GM19238 (cell line): ENCODE data around the gene CLCN4.

Experiments used
- DNase-seq: peaks from one replicate; pipeline ENCODE4 v3.0.0; 2011; ENCODE audit warnings: low spot score; ENCODE audit not compliant: insufficient read length

CLCN4 gene

DNA sequence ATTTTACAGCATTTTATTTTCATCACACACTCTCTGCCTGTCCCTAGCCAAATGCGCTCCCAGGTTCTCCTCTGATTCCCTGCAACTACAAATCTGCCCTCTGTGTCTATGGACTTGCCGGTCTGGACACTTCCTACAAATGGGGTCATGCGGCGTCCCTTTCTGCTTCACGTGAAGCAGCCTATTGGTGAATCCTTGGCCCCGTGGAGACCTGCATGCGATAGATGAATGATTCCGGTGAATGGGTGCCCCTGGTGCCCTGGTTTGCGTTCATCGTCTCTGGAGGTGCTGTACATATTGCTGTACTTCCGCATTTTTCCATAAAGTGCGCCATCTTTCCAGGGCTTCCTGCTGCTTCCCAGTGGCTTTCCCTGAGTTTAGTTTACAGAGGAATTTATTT lies 27.5 kb upstream of the CLCN4 start:
- no peak for DNase-seq

DNA sequence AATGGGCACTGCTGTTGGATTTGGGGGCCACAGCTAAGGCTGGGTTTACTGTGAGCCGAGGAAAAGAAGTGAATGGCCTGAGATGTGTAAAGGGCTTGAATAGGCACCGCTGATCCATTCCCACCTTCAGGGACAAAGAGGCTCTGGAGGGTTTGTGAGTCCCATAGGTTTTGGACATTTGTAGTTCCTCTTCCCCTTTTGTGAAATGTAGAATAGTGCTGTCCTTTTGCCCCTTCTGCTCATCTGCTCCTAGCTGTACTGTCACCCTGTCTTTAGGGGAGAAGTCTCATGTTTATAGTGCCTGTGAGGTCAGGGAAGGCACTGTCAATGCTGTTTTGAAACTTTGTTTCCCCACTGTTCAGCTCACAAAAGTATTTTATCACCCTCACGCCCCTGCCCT lies 26.4 kb upstream of the CLCN4 start:
- DNase-seq = no peak

DNA sequence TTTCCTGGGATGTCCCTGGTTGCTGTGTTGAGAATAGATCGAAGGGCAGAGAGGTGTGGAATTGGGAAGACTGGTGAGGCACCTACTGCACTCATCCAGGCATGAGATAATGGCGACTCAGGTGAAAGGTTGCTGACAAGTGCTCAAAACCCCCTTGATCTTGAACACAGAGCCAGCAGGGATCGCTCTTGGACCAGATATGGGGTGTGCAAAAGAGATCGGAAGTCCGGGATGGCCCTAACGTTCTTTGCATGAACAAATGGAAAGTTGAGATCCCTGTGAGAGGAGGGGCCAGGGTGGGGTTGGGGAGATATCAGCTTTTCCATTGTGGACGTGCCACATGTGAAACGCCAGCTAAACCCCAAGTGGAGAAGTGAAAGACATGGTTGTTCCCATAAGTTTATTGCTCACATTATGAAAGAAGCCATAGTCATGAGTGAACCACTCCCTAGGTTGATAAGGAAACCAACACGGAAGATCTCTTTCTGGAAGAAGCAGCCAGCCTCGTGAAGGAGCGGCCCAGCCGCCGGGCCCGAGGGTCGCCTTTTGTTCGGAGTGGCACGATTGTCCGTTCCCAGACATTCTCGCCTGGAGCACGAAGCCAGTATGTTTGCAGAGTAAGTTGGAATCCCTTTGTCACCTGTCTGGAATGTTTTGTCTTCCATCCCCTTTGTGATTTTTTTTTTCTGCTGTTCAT lies 22.6 kb upstream of the CLCN4 start:
- no peak for DNase-seq

DNA sequence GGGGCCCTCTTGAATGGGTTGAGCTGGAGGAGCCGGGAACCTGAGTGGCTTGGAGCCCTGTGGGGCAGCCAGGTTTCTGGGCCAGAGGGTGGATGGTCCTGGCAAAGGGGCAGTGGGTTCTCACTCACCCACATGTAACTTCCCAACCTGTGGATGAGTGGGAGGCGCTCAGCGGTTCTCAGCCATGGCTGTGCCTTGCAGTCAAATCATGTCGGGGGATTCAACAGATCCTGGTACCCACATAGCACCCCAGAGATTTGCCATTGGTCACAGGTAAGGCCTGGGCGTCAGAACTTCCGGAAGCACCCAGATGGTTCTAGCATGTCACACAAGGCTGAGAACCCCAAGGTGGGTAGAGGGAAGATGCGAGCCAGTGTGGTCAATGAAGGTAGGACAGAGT lies 21.9 kb upstream of the CLCN4 start:
- DNase-seq = no peak

DNA sequence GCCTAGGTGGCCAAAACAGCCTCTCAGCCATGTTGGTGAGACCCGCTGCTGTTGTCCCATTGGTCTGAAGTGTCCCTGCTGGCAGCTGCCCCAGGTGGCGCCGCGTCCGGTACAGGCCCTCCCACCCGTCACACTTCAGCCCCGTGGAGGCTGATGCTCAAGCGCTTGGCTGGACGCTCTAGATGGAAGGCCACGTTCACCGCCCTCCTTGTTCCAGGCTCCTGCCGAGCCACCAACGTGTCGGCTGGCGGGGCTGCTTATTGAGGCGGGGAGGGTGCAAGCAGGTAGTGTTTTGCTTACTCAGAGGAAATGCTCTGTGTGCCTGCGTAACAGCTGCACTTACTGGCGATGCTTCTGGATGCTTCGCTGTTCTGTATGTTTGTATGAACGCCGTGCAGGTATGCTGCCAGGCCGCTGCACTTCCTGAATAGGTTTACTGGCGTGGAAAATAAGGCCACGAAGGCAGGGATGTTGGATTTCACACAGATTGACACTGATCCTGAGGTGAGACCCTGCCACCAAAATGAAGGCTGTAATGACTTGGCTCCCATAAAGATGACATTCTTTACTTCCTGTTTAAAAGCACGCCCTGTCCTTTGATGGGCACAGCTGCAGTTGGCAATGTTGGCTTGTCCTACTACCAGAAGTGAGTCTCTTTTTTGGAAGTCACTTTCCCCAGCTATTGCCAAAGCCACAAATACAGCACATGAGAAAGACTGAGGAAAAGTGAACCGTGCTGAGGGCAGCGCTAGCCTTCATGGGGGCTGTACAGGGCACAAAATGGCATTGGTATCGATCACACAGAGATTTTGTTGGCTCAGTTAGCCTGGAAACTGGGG lies 21.0 kb upstream of the CLCN4 start:
- DNase-seq = no peak

DNA sequence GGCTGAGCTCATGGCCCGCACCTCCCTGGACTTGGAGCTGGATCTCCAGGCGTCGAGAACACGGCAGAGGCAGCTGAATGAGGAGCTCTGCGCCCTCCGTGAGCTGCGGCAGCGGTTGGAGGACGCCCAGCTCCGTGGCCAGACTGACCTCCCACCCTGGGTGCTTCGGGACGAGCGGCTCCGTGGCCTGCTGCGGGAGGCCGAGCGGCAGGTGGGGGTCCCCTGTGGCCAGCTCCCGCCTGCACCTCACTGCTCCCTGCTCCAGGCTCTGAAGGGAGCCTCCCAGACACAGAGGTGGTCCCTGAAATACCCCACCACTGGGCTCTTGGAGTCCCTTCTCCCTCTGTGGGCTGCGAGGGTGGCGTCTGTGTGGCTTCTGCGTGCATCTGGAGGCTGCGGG lies 18.0 kb upstream of the CLCN4 start:
- no peak for DNase-seq

DNA sequence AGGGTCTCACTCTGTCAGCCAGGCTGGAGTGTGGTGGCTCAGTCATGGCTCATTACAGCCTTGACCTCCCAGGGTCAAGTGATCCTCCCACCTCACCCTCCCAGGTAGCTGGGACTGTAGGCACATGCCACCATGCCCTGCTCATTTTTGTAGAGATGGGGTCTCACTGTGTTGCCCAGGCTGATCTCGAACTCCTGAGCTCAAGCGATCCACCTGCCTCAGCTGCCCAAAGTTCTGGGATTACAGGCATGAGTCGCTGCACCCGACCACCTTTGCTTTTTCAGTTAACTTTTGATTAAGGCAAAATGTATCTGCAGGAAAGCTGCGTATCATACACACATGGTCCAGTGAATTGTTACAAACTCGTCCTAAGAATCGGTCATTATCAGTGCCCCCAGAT lies 16.5 kb upstream of the CLCN4 start:
- DNase-seq = no peak

DNA sequence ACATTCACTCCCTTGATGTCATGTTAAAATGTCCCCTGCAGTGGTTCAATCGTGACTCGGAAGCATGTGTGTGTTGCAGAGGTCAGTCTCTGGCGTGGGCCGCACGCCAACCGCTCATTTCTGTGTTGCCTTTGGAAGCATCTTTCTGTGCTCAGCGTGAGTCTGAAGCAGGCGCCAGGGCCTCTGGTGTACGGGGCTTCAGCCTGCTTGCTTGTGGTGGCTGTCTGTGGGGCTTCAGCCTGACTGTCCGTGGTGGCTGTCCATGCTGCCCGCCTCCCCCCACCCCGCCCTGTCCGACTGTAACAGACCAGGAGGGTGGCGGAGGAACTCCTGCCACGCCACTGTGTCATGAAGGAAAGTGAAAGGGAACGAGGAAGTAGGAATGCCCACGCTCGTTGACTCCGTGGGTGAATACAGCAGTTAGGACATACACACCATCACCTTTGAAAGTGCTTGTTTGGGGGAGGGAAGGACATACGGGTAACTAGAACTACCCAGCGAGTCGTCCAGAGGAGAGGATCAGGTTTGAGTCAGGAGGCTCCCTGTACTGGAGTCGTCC lies 14.7 kb upstream of the CLCN4 start:
- DNase-seq = no peak

DNA sequence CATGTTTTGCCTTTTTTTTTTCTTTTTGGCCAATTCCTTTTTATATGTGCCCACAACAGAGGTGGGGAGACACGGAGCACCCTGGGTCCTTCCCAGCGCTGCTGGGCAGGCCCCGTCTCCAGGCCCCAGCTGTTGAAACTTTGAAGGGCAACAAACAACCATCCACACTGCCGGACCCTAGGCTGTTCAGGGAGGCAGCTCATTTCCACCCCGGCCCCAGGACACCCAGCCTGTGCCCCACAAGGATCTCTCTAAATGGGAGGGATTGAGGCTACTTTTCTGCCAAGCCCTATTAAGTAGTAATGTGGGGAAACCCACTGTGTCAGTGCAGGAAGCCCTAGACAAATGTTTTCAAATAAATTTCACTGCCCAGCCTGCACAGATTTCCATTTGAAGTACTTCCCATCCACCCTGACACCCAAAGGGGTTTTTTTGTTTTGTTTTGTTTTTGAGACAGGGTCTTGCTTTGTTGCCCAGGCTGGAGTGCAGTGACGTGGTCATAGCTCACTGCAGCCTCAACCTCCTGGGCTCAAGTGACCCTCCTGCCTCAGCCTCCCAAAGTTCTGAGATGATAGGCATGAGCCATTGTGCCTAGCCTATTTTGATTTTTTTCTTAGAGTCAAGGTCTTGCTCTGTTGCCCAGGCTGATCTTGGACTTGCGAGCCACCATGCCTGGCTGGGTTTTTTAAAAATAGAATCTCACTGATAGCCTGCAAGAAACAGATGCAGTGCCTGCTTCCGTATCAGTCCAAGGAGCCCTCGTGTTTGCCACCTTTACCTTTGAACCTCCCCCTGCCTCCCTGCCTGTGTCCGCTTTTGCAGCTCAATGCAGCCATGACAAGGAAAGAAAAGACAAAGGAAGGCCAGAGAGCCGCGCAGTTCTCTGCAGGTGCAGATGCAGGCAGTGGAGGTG lies 13.4 kb upstream of the CLCN4 start:
- DNase-seq = no peak

DNA sequence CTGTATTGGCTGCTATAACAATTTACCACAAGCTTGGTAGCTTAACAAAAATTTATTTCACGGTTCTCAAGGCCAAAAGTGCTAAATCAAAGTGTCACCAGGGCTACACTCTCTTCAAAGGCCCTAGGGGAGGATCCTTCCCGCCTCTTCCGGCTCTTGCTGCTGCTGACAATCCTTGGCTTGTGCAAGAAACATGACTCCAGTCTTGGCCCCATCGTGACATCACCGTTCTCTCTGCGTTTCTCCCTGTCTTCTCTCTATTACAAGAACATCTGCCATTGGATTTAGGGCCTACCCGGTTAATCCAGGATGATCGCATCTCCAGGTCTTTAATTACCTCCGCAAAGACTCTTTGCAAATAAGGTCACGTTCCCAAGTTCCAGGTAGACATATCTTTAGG lies 10.4 kb upstream of the CLCN4 start:
- DNase-seq = no peak

DNA sequence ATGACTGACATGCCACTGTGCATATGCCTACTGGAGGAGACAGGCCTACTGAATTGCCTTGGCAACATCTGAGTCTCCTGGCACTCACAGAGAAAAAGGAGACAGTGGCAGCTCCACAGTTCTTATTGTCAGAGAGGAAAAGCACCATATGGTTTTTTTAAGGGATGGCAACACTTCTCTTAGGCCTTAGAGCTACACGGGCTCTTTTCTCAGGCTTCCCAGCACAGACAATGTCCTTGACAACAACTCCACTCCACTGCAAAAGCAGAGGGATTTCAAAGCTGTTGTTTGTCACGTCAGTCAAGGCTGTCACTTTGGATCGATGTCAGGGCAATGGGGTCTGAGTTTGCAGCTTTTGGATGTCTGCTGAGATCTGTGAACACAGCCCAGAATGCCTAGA lies 4.7 kb upstream of the CLCN4 start:
- DNase-seq = no peak

DNA sequence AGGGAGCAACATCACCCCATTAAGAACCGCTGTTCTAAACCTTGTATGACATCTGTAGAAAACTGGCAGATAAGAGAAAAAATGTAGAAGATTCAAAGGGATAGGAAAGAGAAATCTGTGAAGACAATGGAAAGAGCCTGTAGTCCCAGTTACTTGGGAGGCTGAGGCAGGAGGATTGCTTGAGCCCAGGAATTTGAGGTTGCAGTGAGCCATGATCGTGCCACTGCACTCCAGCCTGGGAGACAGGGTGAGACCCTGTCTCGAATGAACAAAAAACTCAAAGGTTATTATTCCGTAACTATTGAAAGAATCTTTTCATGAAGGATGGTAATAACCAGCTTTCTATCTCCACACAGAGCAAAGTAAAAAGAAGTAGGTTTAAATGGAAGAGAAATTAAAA lies 1.6 kb upstream of the CLCN4 start:
- DNase-seq = no peak

DNA sequence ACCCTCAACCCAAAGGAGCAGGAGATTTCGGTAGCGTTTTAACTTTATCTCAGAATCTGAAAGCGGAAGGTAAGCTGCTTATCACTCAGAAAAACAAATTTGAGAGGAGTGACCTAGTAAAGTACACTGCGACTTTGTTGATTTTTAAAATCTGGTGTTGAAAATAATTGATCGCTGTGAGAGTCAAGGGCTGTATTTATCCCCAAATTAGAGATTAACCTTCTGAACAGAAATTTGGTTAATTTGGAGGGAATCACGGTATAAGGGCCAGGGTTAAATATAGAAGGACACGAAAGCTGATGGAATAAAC lies 212 bp downstream of the CLCN4 start:
- DNase-seq = no peak

DNA sequence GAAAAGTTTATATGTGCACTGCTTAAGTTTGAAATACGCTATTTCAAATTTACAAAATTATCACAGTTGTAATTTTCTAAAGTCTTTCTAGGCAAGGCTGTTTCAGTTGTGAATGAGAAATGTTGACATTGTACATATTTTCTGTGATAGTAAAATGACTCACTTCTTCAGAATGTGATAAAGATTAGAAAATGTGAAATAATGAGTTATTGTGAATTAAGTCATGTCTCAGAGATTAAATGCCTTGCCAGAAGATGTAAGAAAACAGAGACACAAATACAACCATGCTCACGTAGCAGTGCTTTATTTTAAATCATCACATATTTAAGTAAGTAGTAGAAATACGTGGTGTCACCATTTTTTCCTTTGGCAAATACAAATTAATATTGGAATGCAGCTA lies 768 bp downstream of the CLCN4 start:
- no peak for DNase-seq

DNA sequence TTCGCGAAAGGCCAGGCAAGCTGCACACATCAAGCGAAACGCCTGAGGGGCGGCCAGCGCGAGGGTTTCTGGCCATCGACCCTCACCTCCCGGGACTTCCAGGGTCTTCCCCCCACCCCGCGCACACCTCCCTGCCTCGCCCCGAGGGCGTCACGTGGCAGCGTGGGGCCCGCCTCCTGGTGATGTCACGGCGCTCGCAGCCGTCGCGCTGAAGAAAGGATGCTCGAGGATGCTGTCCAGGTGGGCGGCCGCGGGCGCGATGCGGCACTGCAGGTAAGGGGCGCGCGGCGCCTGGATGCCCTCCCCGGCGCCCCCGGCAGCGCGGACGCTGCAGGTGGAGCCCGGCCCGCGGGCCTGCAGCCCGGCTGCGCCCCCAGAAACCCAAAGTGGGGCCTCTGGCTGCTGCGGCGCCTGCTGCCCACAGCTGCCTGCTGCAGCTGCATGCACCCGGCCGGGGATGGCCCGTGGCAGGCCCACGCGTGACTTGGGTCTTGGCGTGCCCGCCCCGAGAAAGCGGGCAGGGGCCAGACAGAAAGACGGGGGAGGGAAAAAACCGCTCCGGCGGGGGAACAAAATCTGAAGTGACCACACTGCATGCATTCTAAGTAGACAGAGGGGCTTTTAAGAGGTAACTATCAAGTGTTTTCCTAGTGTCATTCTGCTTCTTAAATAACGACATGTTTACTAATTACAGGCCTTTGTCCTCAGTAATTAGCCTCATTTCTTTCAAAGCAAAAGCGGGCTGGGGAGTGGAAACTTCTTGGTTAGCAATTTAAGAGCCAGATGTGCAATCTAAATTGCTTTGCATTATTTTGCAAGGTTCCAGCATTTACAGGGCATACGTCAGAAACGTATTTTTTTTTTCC lies 1.7 kb downstream of the CLCN4 start:
- DNase-seq = no peak

DNA sequence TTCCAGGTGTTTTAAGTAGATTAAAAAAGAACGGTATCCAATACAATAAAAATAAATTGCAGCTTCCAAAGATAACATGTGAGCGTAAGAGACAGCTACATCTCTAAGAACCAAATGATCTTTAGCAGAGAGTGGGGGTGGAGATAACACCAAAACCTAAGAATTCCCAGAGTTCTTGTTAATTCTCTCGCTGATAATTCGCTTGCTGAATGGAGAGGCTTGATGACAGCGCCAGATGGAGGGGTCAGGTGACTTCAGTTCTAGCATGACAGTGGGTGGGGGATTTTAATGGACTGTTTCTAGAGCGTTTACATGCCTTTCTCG lies 2.3 kb downstream of the CLCN4 start:
- DNase-seq = no peak

DNA sequence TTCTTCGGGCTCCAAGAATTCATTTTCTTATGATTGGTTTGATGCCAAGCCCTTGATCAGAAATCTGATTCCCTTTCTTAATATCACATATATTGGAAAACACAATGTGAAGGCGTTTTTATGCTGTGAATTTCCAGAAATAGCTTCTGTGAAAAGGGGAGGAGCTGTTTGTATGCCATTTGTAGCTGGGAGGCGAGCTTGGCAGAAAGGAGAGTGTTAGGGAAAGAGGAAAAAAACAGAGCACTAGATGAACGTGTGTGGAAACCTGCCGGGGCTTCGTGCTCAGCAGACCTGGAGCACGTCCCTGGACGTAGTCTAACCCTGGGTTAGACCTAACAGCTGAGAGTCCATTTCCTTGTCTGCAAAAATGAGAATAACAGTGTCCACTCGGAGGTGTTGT lies 3.4 kb downstream of the CLCN4 start:
- DNase-seq = no peak

DNA sequence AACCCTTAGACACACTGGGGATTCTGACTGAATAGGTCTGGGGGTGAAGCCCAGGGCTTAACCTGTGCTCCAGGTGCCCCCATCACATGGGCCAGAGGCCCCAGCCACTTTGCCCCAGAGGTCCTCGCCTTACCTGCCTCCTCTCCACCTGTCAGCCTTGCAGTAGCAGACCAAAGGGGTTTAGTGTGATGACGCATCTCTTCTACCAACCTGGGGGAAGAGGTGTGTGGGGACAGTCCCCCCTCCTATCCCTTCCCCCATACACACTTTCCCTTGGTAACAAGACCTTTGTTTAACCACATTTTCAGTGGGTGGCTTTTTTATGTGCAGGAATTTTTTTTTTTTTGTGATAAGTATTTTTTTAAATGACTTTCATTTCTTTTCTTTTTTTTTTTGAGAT lies 6.3 kb downstream of the CLCN4 start:
- no peak for DNase-seq

DNA sequence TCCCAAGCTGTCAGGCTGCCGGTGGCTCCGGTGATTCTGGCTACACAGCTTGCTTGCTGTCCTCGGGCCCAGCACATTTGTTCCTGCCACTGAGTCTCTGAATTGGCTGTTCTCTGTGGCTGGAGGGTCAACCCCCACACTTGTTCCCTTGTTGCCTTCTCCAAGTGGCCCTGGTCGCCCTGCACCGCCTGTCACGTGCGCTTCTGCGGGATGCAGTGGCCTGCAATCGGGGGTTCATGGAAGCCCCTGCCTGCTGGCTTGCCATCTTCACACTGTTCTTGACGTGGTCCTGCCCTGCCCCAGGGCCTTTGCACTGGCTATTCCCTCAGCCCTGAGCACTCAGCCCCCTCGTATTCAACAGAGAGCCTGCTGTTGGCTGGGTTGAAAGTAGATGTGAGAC lies 8.1 kb downstream of the CLCN4 start:
- no peak for DNase-seq

DNA sequence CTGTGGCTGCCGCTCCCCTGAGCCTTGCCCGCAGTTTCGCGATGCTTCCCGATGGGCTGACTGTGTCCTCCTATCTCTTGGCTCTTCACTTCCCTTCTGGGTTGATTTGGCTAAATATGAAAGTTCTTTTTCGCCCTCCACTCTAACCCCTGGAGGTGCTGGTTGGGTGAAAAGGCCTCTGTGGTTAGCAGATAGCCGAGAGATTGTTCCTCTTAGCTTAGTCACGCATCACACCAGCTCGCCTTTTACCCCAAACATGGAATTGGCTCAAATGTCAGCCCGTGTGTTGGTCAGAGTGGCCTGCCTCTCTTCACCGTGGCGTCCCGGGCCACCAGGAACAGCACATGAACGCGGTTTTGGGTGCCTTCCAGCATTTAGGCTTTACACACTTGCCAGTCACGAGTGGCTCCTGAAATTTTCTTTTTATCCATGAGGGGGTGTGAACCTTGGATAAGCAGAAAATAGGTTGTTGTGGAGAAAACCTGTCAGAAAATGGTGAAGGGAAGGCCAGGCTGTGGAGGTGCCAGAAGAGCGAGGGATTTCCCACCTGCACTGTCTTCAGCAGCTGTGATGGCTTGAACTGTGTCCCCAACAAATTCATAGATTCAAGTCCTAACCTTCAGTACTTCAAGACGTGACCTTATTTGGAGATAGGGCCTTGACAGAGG lies 8.9 kb downstream of the CLCN4 start:
- no peak for DNase-seq
